Bronchial epithelial cell (primary cell): ENCODE data around the gene MAF. TPM values are rescaled to one million over a fixed set of nuclear protein-coding genes. Genes with fewer than 3 reads are reported as not detected.

Source experiments
- DNase-seq: peaks from one replicate; pipeline ENCODE4 v3.0.0-alpha.2; 2010; ENCODE audit warnings: low read depth
- FAIRE-seq: peaks from 2 replicates; lab custom pipeline; 2011; peaks lifted over from hg19 to GRCh38; lab: Jason Lieb, UNC
- H3K27me3 ChIP-seq: 2 replicates; pipeline ENCODE4 v1.5.1; 2011; ENCODE audit warnings: low read length; ENCODE audit not compliant: control insufficient read depth, insufficient read depth
- H3K36me3 ChIP-seq: 2 replicates; pipeline ENCODE4 v1.5.1; 2011; ENCODE audit warnings: low read length; ENCODE audit not compliant: control insufficient read depth, insufficient read depth
- H3K4me3 ChIP-seq: 2 replicates; pipeline ENCODE4 v1.5.1; 2011; ENCODE audit warnings: mild to moderate bottlenecking, low read depth, low read length, control low read depth
- CTCF ChIP-seq: IDR thresholded peaks from 2 replicates; pipeline ENCODE4 v1.5.1; 2011; ENCODE audit warnings: mild to moderate bottlenecking, moderate library complexity, low read length, control low read depth, inconsistent platforms; ENCODE audit not compliant: insufficient read depth, severe bottlenecking
- total RNA-seq: library from RNA; depleted of rRNA; stranded (reverse); fragments of >200 nt; gene quantifications from 2 replicates; pipeline ENCODE4 v1.2.1, GENCODE V29; 2014

MAF gene
- total RNA-seq, 1 donor from 2014 or later, result 6.3 TPM

- FAIRE-seq (no peak), DNase-seq (no peak)
- Histone ChIP-seq H3K27me3 (no peaks in the 10 kb centered on the region), H3K36me3 (no peaks in the 10 kb centered on the region), H3K4me3 (no peak overlapping the region)
- TF ChIP-seq CTCF, result no peak
These were observed 28.5 kb downstream of the MAF start for GRCh38 chr16:79571903-79572535.

DNA sequence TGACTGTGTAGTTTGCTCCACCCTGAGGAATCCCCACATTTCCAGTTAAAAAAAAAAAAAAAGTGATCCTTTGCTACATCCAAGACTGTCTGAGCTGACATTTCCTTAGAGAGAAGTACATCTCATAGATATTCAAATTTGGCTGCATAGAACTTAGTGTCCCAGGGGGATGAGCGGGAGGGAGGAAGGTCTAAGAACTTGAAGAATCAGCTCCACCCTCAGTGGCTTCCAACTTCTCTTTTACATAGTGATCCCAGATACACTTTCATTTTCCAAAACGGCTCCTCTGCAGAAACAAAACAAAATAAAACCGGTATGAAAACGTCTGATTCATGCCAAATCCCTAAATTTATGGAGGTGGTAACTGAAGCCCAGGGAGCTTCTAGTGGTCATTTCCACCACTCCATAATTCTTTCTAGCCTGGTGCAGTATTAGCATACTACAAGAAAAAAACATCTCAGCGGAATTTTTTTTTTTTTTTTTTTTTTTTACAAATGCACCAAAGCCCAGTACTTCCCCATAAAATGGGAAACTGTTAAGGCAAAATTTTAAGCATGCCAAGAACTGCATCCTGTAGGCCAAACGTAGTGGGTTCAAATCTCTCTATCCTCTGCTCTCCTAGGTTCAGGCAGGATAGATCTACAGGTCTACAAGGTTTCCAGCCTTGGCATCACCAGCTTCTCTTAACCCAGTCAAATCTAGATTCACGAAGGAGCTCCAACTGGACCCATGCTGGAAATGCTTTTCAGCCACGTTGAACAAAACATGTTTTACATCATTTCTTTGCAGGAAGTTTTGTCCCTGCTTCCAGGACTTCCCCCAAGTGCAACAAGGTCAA, 29.3 kb downstream of the MAF start:
- DNase-seq, result no peak

DNA sequence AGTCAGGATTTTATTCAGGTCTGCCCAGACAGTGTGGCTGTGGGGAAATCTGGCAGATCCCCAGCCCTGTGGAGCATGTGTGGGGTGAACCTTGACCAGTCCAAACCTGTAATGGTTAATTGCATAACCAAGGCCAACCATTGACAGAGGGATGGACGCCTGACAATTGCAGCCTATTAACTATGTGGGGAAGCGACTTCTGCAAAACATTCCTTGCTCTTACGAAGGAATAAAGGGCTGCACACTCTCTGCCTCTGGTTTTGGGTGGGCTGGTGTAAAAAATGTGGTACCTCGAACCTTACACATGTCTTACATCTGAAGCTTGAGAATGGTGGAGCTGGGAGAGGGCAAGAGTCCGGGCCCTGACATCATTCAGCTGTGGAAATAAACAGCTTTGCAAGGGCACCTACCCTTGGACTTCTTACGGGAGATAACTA, 35.8 kb downstream of the MAF start:
- Histone ChIP-seq H3K4me3 (no peak overlapping the region), H3K27me3 (no peaks in the 10 kb centered on the region), H3K36me3 (no peaks in the 10 kb centered on the region)
- FAIRE-seq (no peak), DNase-seq (no peak)
- TF ChIP-seq CTCF, result no peak

More for the DNA sequence above, 29.3 kb downstream of the MAF start:
- TF ChIP-seq CTCF, result no peak
- H3K4me3 ChIP-seq, result no peak overlapping the region
- peak; percentile 58 for FAIRE-seq
- no peaks in the 10 kb centered on the region for H3K27me3 ChIP-seq
- H3K36me3 ChIP-seq, result no peaks in the 10 kb centered on the region

DNA sequence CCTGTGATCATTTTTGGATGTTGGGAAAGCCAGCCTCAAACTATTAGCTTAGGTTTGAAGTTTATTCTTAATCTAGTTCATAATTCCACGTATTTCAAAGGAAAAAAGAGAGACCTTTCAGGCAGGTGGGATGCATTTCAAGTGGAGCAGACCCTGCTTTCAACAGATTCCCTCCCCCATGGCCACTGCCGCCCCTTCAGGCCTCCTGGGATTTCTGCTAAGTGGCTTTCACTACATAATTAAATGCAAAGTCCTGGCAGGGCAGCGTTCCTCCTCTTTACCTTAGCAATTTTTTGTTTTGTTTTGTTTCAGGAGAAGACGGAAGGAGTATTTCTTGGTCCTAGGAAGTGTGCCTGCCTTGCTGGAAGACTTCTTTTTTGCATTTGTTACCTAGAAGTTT, 36.6 kb downstream of the MAF start:
- Histone ChIP-seq H3K27me3 (no peaks in the 10 kb centered on the region), H3K36me3 (no peaks in the 10 kb centered on the region), H3K4me3 (no peak overlapping the region)
- FAIRE-seq (no peak), DNase-seq (no peak)
- TF ChIP-seq CTCF, result no peak

DNA sequence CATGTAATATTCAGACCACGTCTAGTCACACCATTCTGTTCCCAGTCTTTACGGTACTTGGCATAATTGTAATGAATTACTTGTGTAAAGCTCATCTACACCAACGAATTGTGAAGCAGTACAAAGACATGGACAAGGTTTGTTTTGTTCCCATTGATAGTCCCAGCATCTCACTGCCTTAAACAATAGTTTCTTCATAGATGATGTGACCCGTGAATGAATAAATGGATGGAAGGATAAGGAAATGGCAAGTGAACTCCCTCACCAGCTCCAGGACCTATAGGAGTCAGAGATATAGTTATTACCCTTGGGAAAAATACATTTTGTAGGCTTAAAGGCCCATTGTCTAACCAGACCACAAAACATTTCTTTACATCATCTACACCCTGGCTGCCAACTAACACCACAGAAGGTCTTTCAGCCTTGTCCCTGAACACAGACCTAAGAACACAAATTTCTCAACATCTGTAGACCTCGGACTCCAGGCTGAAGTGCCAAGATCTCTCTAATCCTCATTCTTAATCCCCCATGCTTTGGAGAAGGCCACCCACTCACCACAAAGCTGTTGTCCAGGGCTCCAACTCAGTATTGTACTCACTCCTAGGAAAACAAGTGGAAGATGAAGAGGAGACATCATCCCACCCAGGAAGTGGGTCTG, 38.2 kb downstream of the MAF start:
- no peak for FAIRE-seq

More for the DNA sequence above, 38.2 kb downstream of the MAF start:
- Histone ChIP-seq H3K27me3 (no peaks in the 10 kb centered on the region), H3K36me3 (no peaks in the 10 kb centered on the region), H3K4me3 (no peak overlapping the region)
- TF ChIP-seq CTCF, result no peak
- DNase-seq, result no peak
